DLD1 (cell line): ENCODE results near the gene CASK.

Experiments
- in situ Hi-C: cut with HindIII; loops from 2 replicates; pipeline ENCODE4 v1.10.0; 2017; ENCODE audit warnings: low sequenced_read_pairs

The CASK gene

DNA sequence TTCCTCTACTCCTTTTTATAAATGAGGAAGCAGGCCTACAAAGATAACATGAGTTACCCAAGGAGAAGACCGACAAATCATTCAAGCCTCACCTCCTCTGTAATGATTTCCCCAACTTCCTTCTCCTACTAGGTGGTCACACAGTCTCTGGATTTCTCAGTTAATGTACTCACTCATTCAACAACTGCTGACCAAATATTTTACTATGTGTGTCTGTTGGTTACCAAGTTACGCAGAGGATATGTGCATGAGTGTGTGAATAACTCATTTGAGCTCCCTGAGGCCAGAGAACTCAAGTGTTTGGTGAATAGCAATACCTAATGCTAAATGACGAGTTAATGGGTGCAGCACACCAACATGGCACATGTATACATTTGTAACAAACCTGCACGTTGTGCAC is 10.4 kb downstream of the CASK start:
- in situ Hi-C loops, result no loop called here

DNA sequence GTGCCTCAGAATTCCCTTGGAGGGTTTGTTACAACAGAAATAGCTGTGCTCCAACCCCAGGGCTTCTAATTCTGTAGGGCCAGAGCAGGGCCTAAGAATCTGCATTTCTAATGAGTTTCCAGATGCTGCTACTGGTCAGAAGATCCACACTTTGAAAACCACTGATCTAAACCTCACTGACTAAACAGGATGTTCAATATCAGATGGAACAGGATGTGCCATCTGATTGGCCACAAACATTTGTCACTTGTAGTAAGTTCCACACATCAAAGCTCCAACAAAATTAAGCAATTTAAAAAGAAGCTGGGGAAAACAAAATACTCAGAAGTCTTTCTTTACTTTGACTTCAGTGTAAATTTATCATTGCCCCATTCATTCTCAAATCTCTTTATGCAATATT is 14.3 kb downstream of the CASK start:
- in situ Hi-C loops, result no loop called here

DNA sequence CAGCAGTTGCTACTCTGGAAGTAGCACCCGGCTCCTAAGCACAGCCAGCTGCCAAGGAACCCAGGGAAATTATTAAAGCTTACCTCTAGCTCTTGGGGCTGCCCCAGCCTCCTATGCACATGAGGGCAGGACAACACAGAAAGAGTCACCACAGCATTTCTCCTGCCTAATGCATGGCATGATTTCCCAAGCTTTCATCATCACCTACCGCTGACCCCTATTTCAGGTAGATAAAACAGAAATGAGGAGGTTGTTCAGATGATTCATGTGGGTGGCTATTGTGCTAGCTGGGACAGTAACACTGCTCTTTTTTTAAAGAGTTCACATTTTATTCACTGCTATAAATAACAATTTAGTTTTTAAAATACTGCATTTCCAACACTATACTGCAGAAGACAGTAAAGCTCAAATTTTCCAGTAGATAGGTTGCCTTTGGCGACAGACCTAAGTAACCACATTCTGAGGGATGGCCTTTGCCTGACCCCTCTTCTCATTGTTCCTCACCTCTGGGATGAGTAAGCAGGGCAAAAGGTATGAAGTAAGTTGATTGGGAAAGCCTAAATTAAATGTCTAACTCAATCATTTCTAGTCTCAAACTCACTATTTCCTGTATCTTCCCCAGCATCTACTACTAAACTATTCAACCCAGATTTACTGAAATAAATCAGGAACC is 16.7 kb downstream of the CASK start:
- in situ Hi-C loops, result no loop called here

DNA sequence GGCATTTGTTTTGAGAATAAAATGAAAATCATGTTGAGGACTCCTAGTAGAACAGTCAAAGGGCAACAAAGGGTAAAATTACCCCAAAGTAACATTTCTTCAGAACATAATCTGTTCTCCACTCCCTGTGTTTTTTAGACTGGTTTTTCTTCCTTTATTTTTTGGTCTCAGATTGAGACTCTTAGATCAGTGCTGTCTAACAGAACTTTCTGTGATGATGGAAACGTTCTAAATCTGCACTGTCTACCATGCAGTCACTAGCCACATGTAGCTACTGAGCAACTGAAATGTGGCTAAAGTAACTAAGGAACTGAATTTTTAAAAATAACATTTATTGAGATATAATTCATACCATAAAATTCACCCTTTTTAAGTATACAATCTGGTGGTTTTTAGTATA is 19.8 kb downstream of the CASK start:
- in situ Hi-C loops, result no loop called here

DNA sequence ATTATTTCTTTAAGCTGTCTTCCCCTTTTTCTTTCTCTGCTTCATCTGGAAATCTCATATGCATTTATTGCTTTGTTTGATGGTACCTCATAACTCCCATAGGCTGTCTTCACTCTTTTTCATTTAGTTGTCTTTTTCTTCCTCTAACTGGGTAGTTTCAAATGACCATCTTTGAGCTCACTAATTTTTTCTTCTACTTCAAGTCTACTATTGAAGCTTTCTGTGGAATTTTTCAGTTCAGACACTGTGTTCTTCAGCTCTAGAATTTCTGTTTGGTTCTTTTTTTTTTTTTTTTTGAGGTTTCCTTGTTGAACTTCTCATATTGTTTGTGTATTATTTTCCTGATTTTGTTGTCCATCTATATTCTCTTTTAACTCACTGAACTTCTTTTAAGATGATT is 23.0 kb downstream of the CASK start:
- in situ Hi-C loops, result no loop called here

DNA sequence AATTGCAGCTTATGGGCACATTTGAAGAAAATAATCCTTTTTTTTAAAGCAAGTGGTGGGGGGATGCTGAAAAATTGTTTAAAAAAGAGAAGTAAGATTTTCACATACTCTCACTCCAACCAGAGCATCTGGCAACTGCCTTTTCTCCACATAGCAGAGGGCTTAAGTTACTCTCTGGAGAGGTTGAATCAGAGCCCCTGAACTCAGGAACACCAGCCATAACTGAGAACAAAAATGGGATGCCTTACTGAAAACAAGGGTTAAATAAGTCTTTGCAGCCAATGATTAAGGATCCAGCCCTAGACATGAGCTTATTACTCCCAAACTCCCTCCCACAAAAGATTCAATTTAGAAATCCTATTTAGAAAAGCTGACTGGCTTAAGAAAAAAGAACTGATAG is 27.5 kb downstream of the CASK start:
- in situ Hi-C loops, result no loop called here

DNA sequence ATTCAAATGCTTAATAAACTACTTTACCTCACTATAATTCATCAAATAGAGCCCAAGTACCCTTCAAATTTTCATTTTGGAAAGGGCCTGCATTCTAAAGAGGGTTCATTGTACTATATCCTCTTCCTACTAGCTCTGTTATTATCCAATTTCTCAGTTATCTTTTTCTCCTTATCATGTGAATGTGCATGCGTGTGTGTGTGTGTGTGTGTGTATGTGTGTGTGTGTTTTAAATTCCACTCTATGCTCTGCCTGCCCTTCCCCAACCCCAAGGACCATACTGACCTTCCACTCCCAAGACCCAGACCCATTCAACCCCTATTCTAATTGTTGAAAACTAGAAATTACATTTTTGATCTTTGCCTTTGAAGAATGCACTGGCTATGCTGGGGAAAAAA is 33.3 kb downstream of the CASK start:
- in situ Hi-C loops, result no loop called here

DNA sequence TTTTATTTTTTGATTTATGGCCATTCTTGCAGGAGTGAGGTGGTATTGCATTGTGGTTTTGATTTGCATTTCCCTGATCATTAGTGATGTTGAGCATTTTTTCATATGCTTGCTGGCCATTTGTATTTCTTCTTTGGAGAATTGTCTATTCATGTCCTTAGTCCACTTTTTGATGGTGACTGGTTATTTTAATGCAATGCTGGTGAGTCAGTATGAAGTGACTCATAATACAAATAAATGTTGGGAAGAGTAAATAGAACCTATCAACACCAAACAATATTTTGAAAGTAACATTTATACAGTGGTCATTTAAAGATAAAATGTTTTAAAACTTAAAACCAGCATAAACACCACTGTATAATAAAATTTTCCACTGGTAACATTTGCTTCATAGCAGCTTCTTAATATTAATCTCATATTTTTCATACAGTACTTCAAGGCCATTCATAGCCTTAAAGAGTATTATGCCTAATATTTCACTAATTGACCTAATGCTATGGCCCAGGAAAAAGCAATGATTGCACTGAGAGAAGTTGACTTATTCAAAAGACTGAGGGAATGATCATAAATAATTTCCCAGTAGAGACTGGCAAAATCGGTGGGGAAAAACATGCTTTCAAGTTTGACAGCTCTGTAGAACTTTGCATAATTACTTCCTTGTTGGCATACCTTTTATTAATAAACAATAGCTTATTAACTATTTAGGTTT is 33.9 kb downstream of the CASK start:
- in situ Hi-C loops, result no loop called here

DNA sequence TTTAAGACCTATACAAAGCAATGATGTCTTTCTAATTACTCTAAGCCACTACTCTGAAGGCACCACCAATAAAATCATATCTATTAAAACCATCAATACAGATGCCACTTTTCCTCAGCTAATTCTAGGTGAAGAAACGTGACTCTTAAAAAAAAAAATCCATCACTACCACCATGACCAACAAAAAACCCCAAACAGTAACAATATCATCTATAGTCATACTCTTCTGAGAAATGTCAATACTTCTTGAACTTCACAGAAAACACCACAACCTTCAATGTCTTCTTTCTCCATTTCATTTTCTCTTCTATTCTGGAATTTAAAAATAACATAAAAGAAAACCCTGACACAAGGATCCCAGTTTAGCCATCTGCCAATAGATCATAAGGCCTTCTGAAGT is 35.7 kb downstream of the CASK start:
- in situ Hi-C loops, result no loop called here

DNA sequence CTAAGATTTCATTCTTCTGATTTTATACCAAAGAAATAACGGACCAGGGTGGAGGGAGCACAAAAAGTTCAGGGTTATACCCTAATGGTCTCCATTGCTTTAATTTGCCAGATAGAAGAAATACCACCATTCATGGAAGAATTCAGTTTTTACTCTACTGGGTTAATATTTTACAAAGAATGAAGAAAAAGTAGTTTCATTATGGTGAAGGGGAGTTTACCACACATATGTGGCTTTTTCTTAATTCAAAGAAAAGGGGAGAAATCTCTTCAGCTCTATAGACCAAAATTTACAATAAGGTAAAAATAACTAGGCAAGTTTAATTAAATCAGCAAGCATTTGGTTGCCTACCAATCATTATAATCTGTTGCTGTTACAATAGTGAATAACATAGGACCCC is 37.6 kb downstream of the CASK start:
- in situ Hi-C loops, result no loop called here

DNA sequence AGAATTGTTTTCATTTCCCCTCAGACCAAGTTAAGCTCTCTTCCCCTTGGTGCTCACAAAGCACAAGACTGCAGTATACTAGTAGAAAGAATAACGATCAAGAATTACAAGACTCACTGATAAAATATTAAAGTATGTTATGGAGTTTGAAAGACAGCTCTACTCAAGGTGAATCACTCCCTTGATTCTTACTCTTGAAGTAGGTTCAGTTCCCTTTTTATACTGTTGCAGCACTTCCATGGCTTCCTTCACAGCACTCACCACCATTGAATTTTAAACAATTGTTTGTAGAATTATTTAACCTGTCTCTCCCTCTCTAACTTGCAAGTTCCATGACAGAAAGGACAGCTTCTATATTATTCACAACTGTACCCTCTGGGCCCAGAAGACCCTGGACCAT is 42.2 kb downstream of the CASK start:
- in situ Hi-C loops, result no loop called here

DNA sequence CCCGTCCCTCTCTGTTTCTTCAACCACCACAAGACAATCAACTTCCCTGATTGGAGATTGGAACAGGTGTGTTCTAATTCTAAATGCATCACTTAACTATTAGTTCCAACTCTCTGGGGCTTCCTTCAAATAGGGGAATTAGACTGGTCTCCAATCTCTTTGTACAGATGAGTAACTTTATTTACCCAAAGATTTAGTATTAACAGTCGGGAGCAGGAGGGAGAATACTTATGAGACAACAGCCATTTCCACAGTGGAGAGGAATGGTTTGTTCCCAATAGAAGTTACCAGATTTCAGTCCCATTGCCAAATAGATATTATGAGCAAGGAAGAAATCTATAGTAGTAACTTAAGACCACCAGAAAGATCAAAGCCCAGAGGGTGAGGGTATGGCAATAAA is 46.2 kb downstream of the CASK start:
- in situ Hi-C loops, result no loop called here

DNA sequence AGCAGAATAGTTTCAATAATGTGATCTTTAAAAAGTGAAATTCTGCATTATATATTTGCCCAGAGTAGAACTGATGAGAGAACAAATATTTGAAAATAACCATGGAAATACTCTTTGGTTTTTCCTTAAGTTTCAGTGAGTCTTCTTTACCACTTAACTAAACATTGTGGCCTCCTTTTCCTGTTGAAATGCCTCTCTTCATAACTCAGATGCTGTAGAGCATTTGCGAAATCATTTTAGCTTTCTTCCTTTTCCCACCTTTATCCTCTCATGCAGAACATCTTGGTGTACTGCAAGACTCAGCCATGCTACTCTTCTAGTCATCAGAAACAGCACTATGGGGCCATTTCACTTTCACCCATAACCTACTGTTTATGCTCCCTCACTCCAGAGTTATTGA is 48.2 kb downstream of the CASK start:
- in situ Hi-C loops, result no loop called here

DNA sequence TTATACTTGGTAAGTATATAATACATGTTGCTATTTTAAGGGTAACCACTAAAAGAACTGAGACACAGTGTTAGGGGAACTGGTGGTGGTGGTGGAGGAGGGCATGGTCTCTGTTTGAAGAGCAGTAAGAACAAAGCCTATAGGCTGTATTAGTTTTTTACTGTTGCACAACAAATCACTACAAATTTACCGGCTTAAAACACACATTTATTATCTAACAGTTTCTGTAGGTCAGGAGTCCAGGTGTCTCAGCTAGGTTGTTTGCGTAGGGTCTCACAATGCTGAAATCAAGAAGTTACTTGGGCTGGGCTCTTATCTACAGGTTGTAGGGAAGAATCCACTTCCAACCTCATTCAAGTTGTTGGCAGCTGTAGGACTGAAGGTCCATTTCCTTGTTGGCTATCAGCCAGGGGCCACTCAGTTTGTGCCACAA is 52.6 kb downstream of the CASK start:
- in situ Hi-C loops, result no loop called here

DNA sequence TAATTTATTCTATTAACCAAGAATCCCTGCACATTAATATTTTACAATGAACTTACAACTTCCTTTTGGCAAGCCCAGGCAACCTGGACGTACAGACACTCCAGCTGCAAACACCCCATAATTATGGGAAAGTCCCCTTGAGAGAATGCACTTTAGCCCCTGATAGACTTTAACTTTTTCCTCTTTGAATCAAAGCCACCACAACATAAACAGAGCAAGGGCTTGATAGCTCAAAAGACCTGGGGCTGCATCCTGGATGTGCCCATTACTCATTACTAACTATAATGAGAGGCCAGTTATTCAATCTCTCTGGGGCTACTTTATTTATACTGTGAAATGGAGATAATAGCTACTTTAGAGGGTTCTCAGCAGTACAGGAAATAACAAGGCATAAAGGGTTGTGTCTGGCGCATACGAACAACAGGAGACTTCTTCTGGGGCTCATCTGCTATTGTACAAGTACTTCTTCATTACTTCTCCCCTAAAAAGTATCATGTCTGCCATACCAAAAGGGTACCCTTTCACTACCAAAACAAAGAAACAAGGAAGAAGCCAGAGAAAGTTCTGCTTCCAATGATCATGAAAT is 54.9 kb downstream of the CASK start:
- in situ Hi-C loops, result no loop called here

DNA sequence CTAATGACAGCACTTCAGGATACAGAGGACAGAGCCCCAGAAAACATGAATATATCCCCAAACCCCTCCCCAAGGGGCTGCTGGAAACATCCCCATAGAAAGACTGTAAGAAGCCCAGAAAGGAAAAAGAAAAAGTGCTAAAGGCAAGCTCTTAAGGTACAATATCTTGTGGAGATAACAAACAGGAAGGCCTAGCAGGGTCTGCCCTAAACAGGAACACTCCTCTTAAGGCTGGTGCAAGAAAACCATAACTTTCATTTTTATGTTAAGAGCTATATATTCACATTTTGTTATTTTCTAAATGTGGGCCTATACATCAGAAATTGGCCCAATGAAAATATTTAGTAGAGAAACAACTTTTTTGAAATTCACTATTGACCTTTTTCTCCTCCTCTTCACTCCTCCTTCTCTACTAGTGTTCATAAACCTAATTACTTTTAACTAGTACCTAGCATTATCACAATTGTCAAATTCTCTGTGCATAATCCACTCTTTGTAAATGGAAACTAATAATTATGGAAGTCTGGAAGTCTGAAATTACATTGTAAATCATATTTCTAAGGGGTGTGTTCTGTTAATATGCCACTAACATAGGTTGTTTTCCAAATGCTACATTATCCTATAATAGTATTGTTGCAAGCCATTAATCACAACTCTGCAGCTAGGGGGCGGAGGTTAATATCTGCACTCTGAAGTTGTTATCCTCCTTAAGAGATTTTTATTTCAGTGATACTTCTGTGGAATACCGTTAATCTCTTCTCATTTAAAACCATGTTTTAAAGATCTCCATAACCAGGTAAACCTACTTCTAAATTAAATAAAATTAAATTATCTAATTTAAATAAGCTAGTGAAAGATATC is 59.8 kb downstream of the CASK start:
- in situ Hi-C loops, result no loop called here

DNA sequence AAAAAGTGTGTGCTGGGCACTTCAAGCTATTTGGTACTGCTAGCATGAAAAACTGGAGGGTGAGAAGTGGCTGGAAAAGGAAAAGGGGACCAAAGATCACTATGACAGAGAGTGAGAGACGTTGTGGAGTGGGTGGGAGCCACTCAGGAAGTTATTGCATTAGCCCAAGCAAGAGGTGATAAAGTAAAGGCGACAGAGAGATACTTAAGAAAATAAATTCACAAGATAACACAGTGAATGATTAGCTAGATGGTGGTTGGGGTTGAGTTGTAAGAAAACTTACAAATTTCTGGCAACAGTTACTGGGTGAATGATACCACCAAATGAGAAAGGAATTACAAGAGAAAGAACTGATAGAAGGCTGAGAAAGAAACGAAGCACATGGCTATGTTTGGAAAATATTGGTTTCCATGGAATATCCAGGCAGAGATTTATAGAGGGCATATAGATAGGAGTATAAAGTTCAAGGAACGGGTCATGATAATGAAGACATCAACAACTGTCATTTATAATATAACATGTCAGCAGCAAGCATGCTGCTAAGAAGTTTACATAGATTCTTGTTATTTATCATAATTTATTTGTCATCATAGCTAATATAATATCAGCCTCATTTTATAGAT is 60.7 kb downstream of the CASK start:
- in situ Hi-C loops, result no loop called here

DNA sequence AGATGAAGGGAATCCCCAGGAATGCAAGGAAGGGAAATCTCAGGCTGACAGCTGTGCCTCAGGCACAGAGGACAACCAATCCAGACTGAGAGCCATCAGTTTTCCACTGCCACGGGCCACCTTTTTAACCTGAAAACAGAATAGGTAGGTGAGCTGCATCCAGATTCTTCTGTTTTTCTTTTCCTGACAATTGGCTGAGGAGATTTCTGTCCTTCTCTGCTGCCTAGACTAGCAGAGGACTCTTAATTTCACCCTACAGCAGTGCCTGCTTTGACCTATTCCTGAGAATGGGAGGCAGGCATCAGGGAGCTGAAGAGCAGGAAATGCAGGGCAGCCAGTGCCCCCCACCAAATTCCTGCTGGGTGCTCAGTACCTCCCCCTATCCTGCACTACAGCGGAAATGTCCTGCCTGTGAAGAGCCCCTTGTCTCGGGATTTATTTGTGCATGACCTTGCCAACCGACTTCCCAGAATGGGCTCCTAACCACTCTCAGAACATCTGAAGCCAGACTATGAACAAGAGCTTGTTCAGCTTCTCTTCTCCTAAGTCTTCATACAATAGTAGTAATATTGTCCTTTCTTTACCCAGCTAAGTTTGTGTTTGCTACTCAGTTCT is 65.1 kb downstream of the CASK start:
- in situ Hi-C loops, result no loop called here

DNA sequence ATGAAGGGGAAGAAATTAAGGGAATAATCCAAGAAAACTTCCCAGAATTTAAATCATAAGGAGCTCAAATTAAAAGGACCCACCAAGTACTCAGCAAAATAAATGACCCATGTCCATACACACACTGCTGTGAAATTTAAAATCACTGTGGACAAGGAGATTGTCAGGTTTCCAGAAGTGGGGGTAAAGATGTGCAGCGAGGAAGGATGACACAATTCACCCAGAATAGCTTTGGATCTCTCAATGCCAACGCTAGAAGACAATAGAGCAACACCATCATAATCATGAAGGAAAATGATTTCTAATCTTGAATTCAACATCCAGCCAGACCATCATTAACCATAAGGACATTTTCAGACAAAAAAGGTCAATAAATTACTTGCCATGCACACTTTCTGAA is 65.7 kb downstream of the CASK start:
- in situ Hi-C loops, result no loop called here

DNA sequence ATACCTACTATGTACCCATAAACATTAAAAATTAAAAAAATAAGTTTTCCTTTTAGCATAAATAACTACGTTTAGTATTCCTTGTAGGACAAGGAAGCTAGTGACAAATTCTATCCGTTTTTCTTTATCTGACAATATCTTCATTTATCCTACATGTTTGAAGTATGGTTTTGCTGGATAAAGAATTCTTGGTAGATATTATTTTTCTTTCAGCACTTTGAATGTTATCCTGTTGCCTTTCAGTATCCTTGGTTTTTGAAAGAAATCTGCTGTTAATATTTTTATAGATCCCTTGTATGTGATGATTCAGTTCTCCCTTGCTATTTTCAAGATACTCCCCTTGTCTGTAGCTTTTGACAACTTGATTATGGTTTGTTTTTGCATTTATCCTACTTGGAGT is 76.6 kb downstream of the CASK start:
- in situ Hi-C loops, result no loop called here
